CD4-positive, alpha-beta memory T cell (primary cell): ENCODE measurements around the gene GNAI3. TPM values are rescaled to one million over a fixed set of nuclear protein-coding genes. Genes with fewer than 3 reads are reported as not detected.

Experiments used
- CTCF ChIA-PET: fragments of 350-600 bp; sonication (Branson Sonifier 250); formaldehyde crosslinking; loops from one replicate; lab custom pipeline; 2021; ENCODE audit warnings: inconsistent platforms; ENCODE audit not compliant: partially characterized antibody; lab: Charles Lee
- POLR2A ChIA-PET: fragments of 350-600 bp; sonication (Branson Sonifier 250); formaldehyde crosslinking; loops from one replicate; lab custom pipeline; 2021; ENCODE audit not compliant: partially characterized antibody; lab: Charles Lee
- DNase-seq, 5 donors: peaks; one replicate each; pipeline versions ENCODE4 v3.0.0 to v3.0.0-alpha.2; 2020 to 2022; ENCODE audit warnings: mixed read lengths in 1 of 5
- H3K27ac ChIP-seq: one replicate; pipeline ENCODE4 v1.7.0; 2013; ENCODE audit warnings: low read depth, low read length
- H3K27me3 ChIP-seq: 2 replicates; pipeline ENCODE4 v1.7.0; 2013; ENCODE audit warnings: mild to moderate bottlenecking, low read length, moderate library complexity; ENCODE audit not compliant: insufficient read depth
- H3K36me3 ChIP-seq: 2 replicates; pipeline ENCODE4 v1.7.0; 2013; ENCODE audit warnings: mild to moderate bottlenecking, low read length, moderate library complexity; ENCODE audit not compliant: insufficient read depth
- H3K4me1 ChIP-seq: 2 replicates; pipeline ENCODE4 v1.7.0; 2013; ENCODE audit warnings: mild to moderate bottlenecking, low read length, moderate library complexity; ENCODE audit not compliant: insufficient read depth
- H3K4me3 ChIP-seq, 2 donors: one replicate each; pipeline ENCODE4 v1.7.0; 2013; ENCODE audit warnings: low read length in 2 of 2, mild to moderate bottlenecking in 1 of 2
- H3K9me3 ChIP-seq, 2 donors: one replicate each; pipeline ENCODE4 v1.7.0; 2013; ENCODE audit warnings: low read length in 2 of 2, control low read depth in 1 of 2; ENCODE audit not compliant: control insufficient read depth in 1 of 2
- H3K27ac Mint-ChIP-seq, 7 donors: one replicate each; pipeline ENCODE4 v1.8.0; 2020 to 2021; ENCODE audit warnings: mixed read lengths in 7 of 7, mild to moderate bottlenecking in 6 of 7, inconsistent platforms in 3 of 7, moderate library complexity in 3 of 7
- H3K27me3 Mint-ChIP-seq, 2 donors: one replicate each; pipeline ENCODE4 v1.8.0; 2020 to 2021; ENCODE audit warnings: mixed read lengths in 2 of 2
- H3K36me3 Mint-ChIP-seq, 2 donors: one replicate each; pipeline ENCODE4 v1.8.0; 2020 to 2021; ENCODE audit warnings: mixed read lengths in 2 of 2, inconsistent platforms in 1 of 2, mild to moderate bottlenecking in 1 of 2
- H3K4me1 Mint-ChIP-seq, 4 donors: one replicate each; pipeline ENCODE4 v1.8.0; 2020 to 2021; ENCODE audit warnings: mixed read lengths in 4 of 4, mild to moderate bottlenecking in 1 of 4
- H3K4me3 Mint-ChIP-seq, 8 donors: one replicate each; pipeline ENCODE4 v1.8.0; 2020 to 2021; ENCODE audit warnings: mixed read lengths in 8 of 8, mild to moderate bottlenecking in 7 of 8, moderate library complexity in 6 of 8, inconsistent platforms in 3 of 8
- H3K9me3 Mint-ChIP-seq, 8 donors: one replicate each; pipeline ENCODE4 v1.8.0; 2020 to 2021; ENCODE audit warnings: mixed read lengths in 8 of 8, mild to moderate bottlenecking in 5 of 8, inconsistent platforms in 3 of 8, moderate library complexity in 1 of 8
- intact Hi-C: fragments of 100-400 bp; cut with micrococcal nuclease; formaldehyde crosslinking; loops from one replicate; pipeline ENCODE4 v1.15.1; 2023
- polyA plus RNA-seq, 2 donors: library from polyadenylated mRNA; unstranded; fragments of 300-500 nt; fragmentation: Illumina TruSeq; gene quantifications; one replicate each; pipeline ENCODE4 v1.2.3, GENCODE V29; 2021
- total RNA-seq, 2 experiments: library from RNA; stranded (reverse); gene quantifications; one replicate each; pipeline ENCODE4 v1.2.3, GENCODE V29; 2021

GNAI3 gene
- total and polyA plus RNA-seq, 4 experiments from 2014 or later, result 7.7 to 11.6 (median 8.9) TPM

GRCh38 chr1:109534307-109534858 lies 14.0 kb upstream of the GNAI3 start:
- intact Hi-C loops, result no loop called here
- H3K4me1 Mint-ChIP-seq, result peaks cover 15 to 36% (median 25%) of the 10 kb centered on the region in 4 donors
- CTCF ChIA-PET, result interaction anchor here (1.0 to 21.4 kb wide), 9 partner anchors 11 to 295 kb away, joined by 3 to 1669 read pairs (median 4); partner anchors contain the start of genes AMIGO1, ATXN7L2, CYB561D1 and PSRC1
- Histone ChIP-seq H3K36me3 (no peaks in the 10 kb centered on the region), H3K27me3 (no peaks in the 10 kb centered on the region), H3K4me3 (no peak overlapping the region), H3K27ac (no peak overlapping the region), H3K9me3 (no peaks in the 10 kb centered on the region), H3K4me1 (peaks cover 25% of the 10 kb centered on the region)
- H3K9me3 Mint-ChIP-seq, result no peaks in the 10 kb centered on the region
- POLR2A ChIA-PET, result interaction anchor here (0.6 to 9.8 kb wide), 3 partner anchors 12 to 50 kb away, joined by 3 to 438 read pairs (median 4); partner anchors contain the start of genes AMIGO1 and CYB561D1
- no peaks in the 10 kb centered on the region for H3K36me3 Mint-ChIP-seq
- DNase-seq, result no peak
- peaks cover 0 to 2% of the 10 kb centered on the region in 2 donors for H3K27me3 Mint-ChIP-seq
- peak overlapping the region in 2 of 7 donors; percentile 1 to 38 for H3K27ac Mint-ChIP-seq
- no peak overlapping the region for H3K4me3 Mint-ChIP-seq

DNA sequence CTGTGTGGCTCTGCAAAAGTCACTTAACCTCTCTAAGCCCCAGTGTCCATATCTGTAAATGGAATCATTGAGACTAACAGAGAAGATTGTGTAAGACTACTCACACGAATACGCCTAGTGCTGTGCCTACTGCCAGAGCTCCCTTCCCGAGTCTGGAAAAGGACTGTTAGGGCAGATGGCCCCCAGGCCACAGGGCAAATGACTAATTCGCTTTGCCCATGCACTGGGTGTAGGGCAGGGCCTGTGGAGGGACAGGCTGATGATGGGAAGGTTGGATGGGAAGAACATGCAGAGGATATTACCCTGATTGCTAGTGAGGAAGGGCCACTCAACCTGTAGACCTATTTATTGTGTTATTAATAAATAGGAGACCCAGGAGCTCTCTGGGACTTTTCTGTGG lies 12.9 kb upstream of the GNAI3 start:
- H3K4me1 ChIP-seq, result peaks cover 24% of the 10 kb centered on the region

GRCh38 chr1:109535971-109536491 lies 12.4 kb upstream of the GNAI3 start:
- Mint-ChIP-seq H3K4me3 (no peak overlapping the region), H3K4me1 (peaks cover 11 to 23% (median 17%) of the 10 kb centered on the region in 4 donors), H3K27me3 (peaks cover 0 to 2% of the 10 kb centered on the region in 2 donors), H3K36me3 (no peaks in the 10 kb centered on the region), H3K9me3 (no peaks in the 10 kb centered on the region), H3K27ac (no peak overlapping the region)
- no peaks in the 10 kb centered on the region for H3K36me3 ChIP-seq
- CTCF ChIA-PET, result interaction anchor here (0.6 to 21.4 kb wide), 5 partner anchors 10 to 257 kb away, joined by 4 to 1669 read pairs (median 4); partner anchors contain the start of genes AMIGO1, ATXN7L2, CYB561D1 and PSRC1
- H3K27ac ChIP-seq, result no peak overlapping the region
- H3K9me3 ChIP-seq, result no peaks in the 10 kb centered on the region
- no peak overlapping the region for H3K4me3 ChIP-seq
- H3K4me1 ChIP-seq, result peaks cover 19% of the 10 kb centered on the region
- no peak for DNase-seq
- intact Hi-C loops, result no loop called here
- H3K27me3 ChIP-seq, result no peaks in the 10 kb centered on the region
- POLR2A ChIA-PET, result no interaction called here

More for the DNA sequence above, 12.9 kb upstream of the GNAI3 start:
- peaks cover 0 to 2% of the 10 kb centered on the region in 2 donors for H3K27me3 Mint-ChIP-seq
- intact Hi-C loops, result no loop called here
- no peak for DNase-seq
- Histone ChIP-seq H3K4me3 (no peak overlapping the region), H3K27ac (no peak overlapping the region), H3K27me3 (no peaks in the 10 kb centered on the region), H3K36me3 (no peaks in the 10 kb centered on the region), H3K9me3 (no peaks in the 10 kb centered on the region)
- ChIA-PET CTCF (interaction anchor here (0.6 to 21.4 kb wide), 7 partner anchors 10 to 256 kb away, joined by 3 to 1669 read pairs (median 4); partner anchors contain the start of genes AMIGO1, ATXN7L2, CYB561D1 and PSRC1), POLR2A (interaction anchor here (1.0 to 9.8 kb wide), 2 partner anchors 11 to 36 kb away, joined by 3 to 438 read pairs; partner anchors contain the start of genes AMIGO1 and CYB561D1)
- no peaks in the 10 kb centered on the region for H3K9me3 Mint-ChIP-seq
- H3K36me3 Mint-ChIP-seq, result no peaks in the 10 kb centered on the region
- H3K4me3 Mint-ChIP-seq, result peak overlapping the region in 1 of 8 donors; percentile 46
- H3K4me1 Mint-ChIP-seq, result peaks cover 15 to 29% (median 22%) of the 10 kb centered on the region in 4 donors
- peak overlapping the region in 2 of 7 donors; percentile 24 to 71 for H3K27ac Mint-ChIP-seq

- H3K9me3 Mint-ChIP-seq, result no peaks in the 10 kb centered on the region
- Histone ChIP-seq H3K36me3 (no peaks in the 10 kb centered on the region), H3K9me3 (no peaks in the 10 kb centered on the region), H3K27ac (no peak overlapping the region), H3K27me3 (no peaks in the 10 kb centered on the region), H3K4me1 (peaks cover 3% of the 10 kb centered on the region), H3K4me3 (no peak overlapping the region)
- no peak overlapping the region for H3K27ac Mint-ChIP-seq
- ChIA-PET CTCF (interaction anchor here (1.0 to 21.4 kb wide), 4 partner anchors 8 to 258 kb away, joined by 3 to 1669 read pairs (median 244); partner anchors contain the start of genes AMIGO1, ATXN7L2, CYB561D1 and PSRC1), POLR2A (interaction anchor here (1.0 kb wide), 1 partner anchor 11 kb away, joined by 3 read pairs; the partner anchor contains the start of gene GNAI3)
- H3K27me3 Mint-ChIP-seq, result peaks cover 0 to 2% of the 10 kb centered on the region in 2 donors
- no peak for DNase-seq
- H3K4me3 Mint-ChIP-seq, result no peak overlapping the region
- peaks cover 2 to 7% (median 5%) of the 10 kb centered on the region in 4 donors for H3K4me1 Mint-ChIP-seq
- no peaks in the 10 kb centered on the region for H3K36me3 Mint-ChIP-seq
- intact Hi-C loops, result no loop called here
These were observed 10.8 kb upstream of the GNAI3 start for GRCh38 chr1:109537450-109538178.

GRCh38 chr1:109538827-109539555 lies 9.4 kb upstream of the GNAI3 start:
- H3K9me3 ChIP-seq, result no peaks in the 10 kb centered on the region
- no peaks in the 10 kb centered on the region for H3K4me1 Mint-ChIP-seq
- no peak overlapping the region for H3K4me3 Mint-ChIP-seq
- no peaks in the 10 kb centered on the region for H3K36me3 Mint-ChIP-seq
- no peaks in the 10 kb centered on the region for H3K4me1 ChIP-seq
- no peak overlapping the region for H3K4me3 ChIP-seq
- CTCF ChIA-PET, result interaction anchor here (1.4 to 21.4 kb wide), 3 partner anchors 9 to 94 kb away, joined by 4 to 1669 read pairs (median 314); partner anchors contain the start of genes AMIGO1, ATXN7L2 and CYB561D1
- H3K27ac ChIP-seq, result no peak overlapping the region
- H3K27ac Mint-ChIP-seq, result peak overlapping the region in 1 of 7 donors; percentile 31
- H3K27me3 Mint-ChIP-seq, result peaks cover 0 to 2% of the 10 kb centered on the region in 2 donors
- POLR2A ChIA-PET, result interaction anchor here (2.0 kb wide), 1 partner anchor 10 kb away, joined by 7 read pairs; the partner anchor contains the start of gene GNAI3
- H3K36me3 ChIP-seq, result no peaks in the 10 kb centered on the region
- H3K9me3 Mint-ChIP-seq, result no peaks in the 10 kb centered on the region
- intact Hi-C loops, result no loop called here
- no peaks in the 10 kb centered on the region for H3K27me3 ChIP-seq
- no peak for DNase-seq

- H3K4me1 ChIP-seq, result no peaks in the 10 kb centered on the region
- DNase-seq, result no peak
- Mint-ChIP-seq H3K9me3 (no peaks in the 10 kb centered on the region), H3K36me3 (no peaks in the 10 kb centered on the region), H3K27me3 (peaks cover 0 to 2% of the 10 kb centered on the region in 2 donors), H3K4me3 (no peak within 1 kb of the TSS), H3K27ac (peak within 1 kb of the TSS in 2 of 7 donors; percentile 31 to 59), H3K4me1 (peaks cover 0 to 1% (median 0%) of the 10 kb centered on the region in 4 donors)
- intact Hi-C loops, result no loop called here
- POLR2A ChIA-PET, result interaction anchor here (1.1 to 2.0 kb wide), 2 partner anchors 9 to 42 kb away, joined by 3 to 7 read pairs; partner anchors contain the start of gene GNAI3
- no peak within 1 kb of the TSS for H3K27ac ChIP-seq
- no peak within 1 kb of the TSS for H3K4me3 ChIP-seq
- H3K9me3 ChIP-seq, result no peaks in the 10 kb centered on the region
- H3K27me3 ChIP-seq, result no peaks in the 10 kb centered on the region
- no peaks in the 10 kb centered on the region for H3K36me3 ChIP-seq
- CTCF ChIA-PET, result interaction anchor here (1.4 to 21.4 kb wide), 3 partner anchors 9 to 93 kb away, joined by 4 to 1669 read pairs (median 314); partner anchors contain the start of genes AMIGO1, ATXN7L2 and CYB561D1
These were observed 8.7 kb upstream of the GNAI3 start, which contains the start of gene GPR61 for GRCh38 chr1:109539676-109540075. Gene GPR61 (plus strand): TSS chr1:109539872. CDS start chr1:109543023, 3,151 bp downstream.
